Astrocyte of the hippocampus (primary cell): Measurements from ENCODE around the gene ATXN7.
A peak's percentile ranks its signal among the peaks of the same experiment; 100 is the strongest.

ENCODE experiments used
- DNase-seq: peaks from one replicate; pipeline ENCODE4 v3.0.0; 2011; ENCODE audit warnings: low read depth, low spot score

ATXN7 gene

GRCh38 chr3:63981980-63982379, 118.3 kb downstream of the ATXN7 start:
- no peak for DNase-seq

DNA sequence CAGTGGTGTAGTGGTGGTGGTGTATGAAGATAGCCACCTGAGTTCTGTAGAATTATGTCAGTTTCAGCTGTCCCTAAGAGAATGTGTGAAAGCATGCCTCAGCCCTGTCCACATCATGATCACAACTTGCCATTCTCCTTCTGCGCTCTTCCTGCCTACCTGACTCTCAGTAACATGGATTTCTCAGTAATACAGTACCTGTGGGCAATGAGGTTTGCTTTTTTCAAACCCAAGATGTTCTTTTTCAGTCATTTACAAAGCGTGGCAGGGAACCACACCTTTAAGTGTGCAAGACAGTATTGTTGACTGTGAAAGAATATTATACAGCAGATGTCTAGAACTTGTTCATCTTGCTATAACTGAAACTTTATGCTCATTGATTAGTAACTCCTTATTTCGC, 120.7 kb downstream of the ATXN7 start:
- DNase-seq = no peak

- DNase-seq = no peak
Observed at GRCh38 chr3:63986146-63986545, 122.5 kb downstream of the ATXN7 start.

DNA sequence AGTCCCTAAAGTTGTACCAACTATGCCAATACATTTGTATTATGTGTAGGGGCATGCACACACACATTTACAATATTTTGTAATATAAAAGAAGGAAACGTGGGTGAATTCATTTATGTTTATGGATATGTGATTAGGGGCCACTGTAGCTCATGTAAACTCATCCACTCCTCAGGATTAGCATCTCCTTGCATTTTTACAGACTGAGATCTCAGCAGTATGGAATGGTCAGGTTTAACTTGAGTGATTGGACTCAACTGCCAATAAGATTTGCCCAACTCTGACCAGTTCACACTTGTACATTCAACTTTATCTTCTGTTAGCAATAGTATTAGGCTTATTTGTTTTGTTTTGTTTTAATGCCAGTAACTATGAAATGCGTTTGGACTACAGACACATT, 123.2 kb downstream of the ATXN7 start:
- no peak for DNase-seq

- DNase-seq = no peak
Observed at GRCh38 chr3:63988943-63989342, 125.3 kb downstream of the ATXN7 start.

DNA sequence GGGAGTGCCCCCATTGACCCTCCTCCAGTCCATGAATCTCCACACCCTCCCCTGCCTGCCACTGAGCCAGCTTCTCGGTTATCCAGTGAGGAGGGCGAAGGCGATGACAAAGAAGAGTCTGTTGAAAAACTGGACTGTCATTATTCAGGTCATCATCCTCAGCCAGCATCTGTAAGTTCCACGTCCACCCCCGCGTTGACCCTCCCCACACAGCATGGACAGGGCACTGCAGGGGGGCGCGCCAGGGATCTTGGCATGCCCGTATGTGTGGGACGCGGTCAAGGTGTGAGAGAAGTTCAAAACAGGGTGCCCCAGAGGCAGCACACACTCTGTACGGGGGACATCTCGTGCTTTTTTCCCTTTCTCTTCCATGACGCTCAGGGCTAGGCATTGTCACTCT, 126.5 kb downstream of the ATXN7 start:
- DNase-seq = no peak

- no peak for DNase-seq
Observed at GRCh38 chr3:63990733-63991132, 127.1 kb downstream of the ATXN7 start.

GRCh38 chr3:63991666-63992065, 128.0 kb downstream of the ATXN7 start:
- no peak for DNase-seq

DNA sequence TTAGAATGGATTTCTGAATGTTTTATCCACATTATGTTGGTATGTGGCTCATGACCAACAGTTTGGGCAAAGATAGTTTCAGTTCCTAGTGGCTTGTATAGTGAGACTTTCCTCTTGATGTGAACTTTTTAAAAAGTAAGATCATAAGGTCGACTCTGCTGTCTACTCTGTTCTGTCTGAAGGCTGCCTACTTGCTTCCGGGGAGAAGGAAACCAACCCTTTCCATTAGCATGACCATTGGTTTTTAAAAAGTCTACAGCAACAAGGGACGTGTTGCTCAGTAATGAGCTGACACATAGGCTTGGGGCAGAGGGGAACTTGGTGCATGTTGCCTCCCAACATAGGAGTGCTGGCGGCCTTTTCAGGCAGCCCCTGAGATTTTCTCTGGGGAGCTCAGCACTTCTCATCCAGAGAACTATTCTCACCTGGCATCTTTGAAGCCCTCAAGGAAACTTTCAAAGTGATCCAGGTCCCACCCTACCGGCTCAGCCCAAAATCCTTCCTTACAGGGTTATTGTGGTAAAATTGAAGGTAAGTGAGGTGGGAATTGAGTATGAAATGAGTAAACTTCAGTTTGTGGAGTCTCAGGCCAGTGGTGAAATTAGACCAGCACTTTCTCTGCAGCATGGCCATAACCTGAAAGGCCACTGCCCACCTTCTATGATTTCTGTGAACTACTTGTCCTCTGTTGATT, 129.0 kb downstream of the ATXN7 start:
- no peak for DNase-seq

- DNase-seq = peak; percentile 88
Observed at GRCh38 chr3:63993653-63994079, 130.0 kb downstream of the ATXN7 start.

GRCh38 chr3:63995086-63995485, 131.4 kb downstream of the ATXN7 start:
- DNase-seq = no peak

GRCh38 chr3:63998852-63999754, 135.4 kb downstream of the ATXN7 start:
- DNase-seq = no peak

- no peak for DNase-seq
Observed at GRCh38 chr3:64000453-64001055, 136.9 kb downstream of the ATXN7 start.

GRCh38 chr3:64002233-64002632, 138.6 kb downstream of the ATXN7 start:
- DNase-seq = no peak

GRCh38 chr3:64003589-64003988, 139.9 kb downstream of the ATXN7 start:
- DNase-seq = no peak

DNA sequence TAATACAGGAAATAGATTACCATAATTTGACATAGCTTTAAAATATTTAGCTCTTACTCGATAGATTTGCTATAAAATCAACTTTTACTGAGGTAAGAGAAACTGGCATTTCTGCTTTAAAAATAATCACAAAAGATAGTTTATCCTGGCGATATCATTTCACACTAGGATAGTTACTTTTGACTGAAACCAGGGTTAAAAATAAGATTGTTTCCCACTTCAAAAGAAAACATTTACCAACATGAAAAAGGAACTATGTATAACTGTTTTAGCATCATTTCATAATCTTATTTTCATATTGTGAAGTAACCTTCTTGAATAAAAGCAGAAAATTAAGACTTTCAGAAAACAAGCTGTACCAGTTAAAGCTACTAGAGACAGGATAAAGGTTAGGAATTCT, 144.3 kb downstream of the ATXN7 start:
- DNase-seq = no peak

DNA sequence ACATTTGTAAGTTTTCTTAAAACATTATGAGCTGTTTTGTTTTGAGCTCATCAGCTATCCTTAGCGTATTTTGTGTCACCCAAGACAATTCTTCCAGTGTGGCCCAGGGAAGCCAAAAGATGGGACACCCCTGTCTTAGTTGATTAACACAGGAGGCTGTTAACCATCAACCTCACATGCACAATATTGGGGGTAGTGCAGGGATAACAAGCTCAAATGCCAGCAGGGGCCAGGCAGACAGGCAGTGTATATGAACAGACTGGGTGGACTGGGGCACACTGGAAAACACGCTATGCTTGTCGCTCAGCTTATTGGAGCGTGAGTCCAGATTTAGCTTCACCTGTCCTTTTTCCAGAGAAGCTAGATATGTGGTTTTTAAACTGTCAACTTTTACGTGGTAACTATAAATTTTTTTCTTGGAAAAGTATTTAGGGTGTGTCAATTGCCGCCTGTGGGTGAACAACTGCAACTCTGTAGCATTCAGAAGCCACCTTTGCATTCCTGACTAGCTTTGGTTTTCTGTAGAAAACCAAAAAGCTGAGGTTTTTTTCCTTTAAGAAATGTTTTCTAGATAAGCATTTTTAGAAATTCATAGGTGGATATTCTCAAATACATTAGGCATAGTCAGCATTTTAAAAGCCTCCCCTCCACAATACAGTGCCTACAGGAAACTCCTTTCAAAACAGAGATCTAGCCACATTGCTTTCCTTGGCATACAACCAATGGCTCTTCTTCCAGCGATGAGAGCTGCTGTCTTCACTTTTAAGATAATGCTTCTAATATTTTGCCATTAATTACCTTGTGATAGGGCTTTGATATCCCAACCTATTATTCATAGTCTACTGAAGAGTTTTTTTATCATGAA, 145.1 kb downstream of the ATXN7 start:
- DNase-seq = peak; percentile 12

GRCh38 chr3:64009528-64009927, 145.9 kb downstream of the ATXN7 start:
- no peak for DNase-seq

- no peak for DNase-seq
Observed at GRCh38 chr3:64010199-64010598, 146.5 kb downstream of the ATXN7 start.

DNA sequence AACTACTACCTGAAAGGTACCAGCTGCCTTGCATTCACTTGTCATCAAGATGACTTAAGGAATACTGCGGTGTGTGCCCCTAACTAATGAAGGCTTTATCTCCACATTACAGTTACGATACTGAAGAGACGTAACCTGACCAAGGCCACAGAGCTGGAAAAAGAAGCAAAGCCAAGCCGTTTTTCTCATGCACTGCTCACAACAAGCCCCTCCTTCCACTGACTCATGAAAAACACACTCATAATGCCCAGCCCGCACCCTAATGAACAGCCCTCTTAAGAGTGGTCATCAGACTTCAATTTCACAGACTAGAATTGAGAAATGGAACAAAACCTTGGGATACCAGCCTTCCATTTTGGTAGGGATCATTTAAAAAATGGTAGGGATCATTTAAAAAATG, 148.0 kb downstream of the ATXN7 start:
- peak; percentile 88 for DNase-seq

GRCh38 chr3:64016941-64017620, 153.4 kb downstream of the ATXN7 start:
- DNase-seq = peak; percentile 21
